MM.1S (cell line): Measurements from ENCODE around the gene CELF2.

Experiments
- CTCF ChIP-seq: fragments of 300-600 bp; sonication (generic); IDR thresholded peaks from 2 replicates; pipeline ENCODE4 v1.5.1; 2016; ENCODE audit warnings: antibody characterized with exemption, low read length, mixed read lengths
- EZH2 ChIP-seq: fragments of 300-600 bp; sonication (generic); optimal IDR thresholded peaks from 2 replicates; pipeline ENCODE3; 2017; ENCODE audit warnings: low read depth, mild to moderate bottlenecking, antibody characterized with exemption, low read length, mixed read lengths
- EZH2phosphoT487 ChIP-seq: fragments of 300-600 bp; sonication (generic); IDR thresholded peaks from 2 replicates; pipeline ENCODE4 v1.6.1; 2018; ENCODE audit warnings: antibody characterized with exemption, low read length

DNA sequence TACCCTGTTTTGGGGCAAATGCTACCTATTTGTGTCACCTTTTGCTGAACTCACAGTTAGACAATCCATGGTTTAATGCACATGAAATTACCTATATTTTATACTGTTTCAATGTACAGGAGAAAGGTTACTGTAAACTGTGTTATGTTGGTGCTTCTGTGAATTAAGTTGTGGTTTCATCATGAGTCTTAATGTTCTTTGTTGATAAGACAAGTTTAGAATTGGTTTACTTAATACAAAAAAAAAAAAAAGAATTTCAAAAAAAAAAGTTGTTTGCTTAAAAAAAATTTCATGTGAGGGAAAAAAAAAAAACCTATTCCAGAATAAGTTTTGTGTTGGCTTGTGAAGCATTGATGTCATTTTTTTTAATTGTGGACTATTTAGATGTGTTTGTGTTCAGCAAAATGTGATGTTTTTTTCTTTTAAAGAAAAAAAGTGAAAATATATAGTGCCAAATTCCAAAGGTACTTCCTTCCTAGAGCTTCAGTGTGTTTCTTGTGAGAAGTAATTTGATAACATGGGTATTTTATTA, 313.4 kb downstream of the CELF2 start:
- TF ChIP-seq CTCF (no peak), EZH2 (no peak), EZH2phosphoT487 (no peak)
